HPDE6-E6E7 (cell line): ENCODE results near the gene USP36.
"Not testable (repeated sequence)": the region's sequence is repeated elsewhere in the genome, so short reads cannot be mapped to it uniquely, and the experiment has no call there.

Experiments
- DNase-seq: peaks from one replicate; pipeline ENCODE4 v3.0.0; 2011; ENCODE audit warnings: missing footprints; ENCODE audit errors: extremely low spot score

The USP36 gene

GRCh38 chr17:78791840-78792709, 48.5 kb downstream of the USP36 start:
- no peak for DNase-seq

- DNase-seq = no peak
Observed at GRCh38 chr17:78790552-78790951, 50.1 kb downstream of the USP36 start.

GRCh38 chr17:78789663-78790181, 50.9 kb downstream of the USP36 start:
- no peak for DNase-seq

GRCh38 chr17:78789149-78789662, 51.4 kb downstream of the USP36 start:
- DNase-seq = no peak

- DNase-seq = no peak
Observed at GRCh38 chr17:78788451-78788850, 52.2 kb downstream of the USP36 start.

GRCh38 chr17:78787444-78787843, 53.2 kb downstream of the USP36 start:
- no peak for DNase-seq

- DNase-seq = no peak
Observed at GRCh38 chr17:78785663-78786057, 55.0 kb downstream of the USP36 start.

- no peak for DNase-seq
Observed at GRCh38 chr17:78785011-78785662, 55.5 kb downstream of the USP36 start.

- DNase-seq = no peak
Observed at GRCh38 chr17:78784352-78784751, 56.3 kb downstream of the USP36 start.

- no peak for DNase-seq
Observed at GRCh38 chr17:78783711-78784324, 56.8 kb downstream of the USP36 start.

GRCh38 chr17:78781893-78782304, 58.7 kb downstream of the USP36 start, which contains the start of gene CYTH1:
Gene CYTH1 (minus strand): TSS chr17:78782273. CDS start chr17:78782223, 50 bp downstream.
- DNase-seq = no peak

- DNase-seq = no peak
Observed at GRCh38 chr17:78781104-78781892, 59.3 kb downstream of the USP36 start.

- no peak for DNase-seq
Observed at GRCh38 chr17:78780335-78780734, 60.3 kb downstream of the USP36 start.

GRCh38 chr17:78779850-78780249, 60.8 kb downstream of the USP36 start:
- DNase-seq = no peak

- not testable (repeated sequence) for DNase-seq
Observed at GRCh38 chr17:78779286-78779651, 61.3 kb downstream of the USP36 start.

GRCh38 chr17:78777881-78778280, 62.7 kb downstream of the USP36 start:
- no peak for DNase-seq

GRCh38 chr17:78774956-78775571, 65.5 kb downstream of the USP36 start:
- DNase-seq = no peak

- DNase-seq = no peak
Observed at GRCh38 chr17:78774453-78774852, 66.2 kb downstream of the USP36 start.

GRCh38 chr17:78771758-78772382, 68.7 kb downstream of the USP36 start:
- no peak for DNase-seq

GRCh38 chr17:78769196-78769773, 71.3 kb downstream of the USP36 start:
- DNase-seq = no peak
